Measurements from ENCODE around the gene ITGB4.

Gene ITGB4

DNA sequence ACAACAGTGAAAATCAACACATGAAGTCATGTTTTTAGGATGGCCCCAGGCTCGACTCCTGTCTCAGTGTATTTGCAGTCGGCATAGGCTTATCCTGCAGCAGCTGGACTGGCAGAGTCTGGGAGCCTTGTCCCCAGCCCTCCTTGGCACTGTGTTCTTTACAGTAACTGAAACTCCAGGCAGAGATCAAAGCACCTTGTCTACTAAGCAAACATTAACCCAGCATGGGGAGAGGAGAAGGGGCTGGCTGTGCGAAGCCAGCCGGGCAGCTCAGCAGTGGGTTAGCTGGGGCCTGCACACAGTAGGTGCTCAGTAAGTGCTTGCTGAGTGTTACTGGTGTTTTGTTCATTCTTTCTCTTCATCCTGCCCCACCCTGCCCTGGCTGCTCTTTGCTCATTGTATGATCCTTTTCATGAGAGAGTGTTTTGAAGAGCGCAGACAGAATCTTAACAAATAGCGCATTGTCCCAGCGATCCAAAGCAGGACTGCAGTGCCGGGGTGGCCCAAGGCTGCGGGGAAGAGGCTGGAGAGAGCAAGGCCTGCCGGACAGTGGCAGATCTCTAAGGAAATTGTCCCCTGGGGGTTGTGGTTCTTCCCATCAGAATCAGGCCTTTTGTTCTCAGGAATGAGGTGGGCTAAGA is 23.5 kb upstream of the ITGB4 start:
- DNase-seq (ENCODE audit: low read depth) = no peak

DNA sequence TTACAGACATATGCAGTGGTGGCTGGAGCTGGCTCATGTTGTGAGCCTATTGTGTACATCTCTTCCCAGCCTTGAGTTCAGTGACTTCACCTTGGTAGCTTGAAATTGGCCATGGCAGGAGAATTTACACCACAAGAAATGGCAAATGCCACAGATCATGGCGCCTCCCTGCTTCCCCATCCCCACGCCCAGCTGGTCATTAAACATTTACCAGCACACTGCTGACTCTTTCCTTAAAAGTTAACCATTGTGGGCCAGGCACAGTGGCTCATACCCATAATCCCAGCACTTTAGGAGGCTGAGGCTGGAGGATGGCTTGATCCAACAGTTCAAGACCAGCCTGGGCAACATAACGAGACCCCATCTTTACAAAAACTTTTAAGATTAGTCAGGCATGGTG is 22.6 kb upstream of the ITGB4 start:
- no peak for DNase-seq (ENCODE audit: low read depth)

DNA sequence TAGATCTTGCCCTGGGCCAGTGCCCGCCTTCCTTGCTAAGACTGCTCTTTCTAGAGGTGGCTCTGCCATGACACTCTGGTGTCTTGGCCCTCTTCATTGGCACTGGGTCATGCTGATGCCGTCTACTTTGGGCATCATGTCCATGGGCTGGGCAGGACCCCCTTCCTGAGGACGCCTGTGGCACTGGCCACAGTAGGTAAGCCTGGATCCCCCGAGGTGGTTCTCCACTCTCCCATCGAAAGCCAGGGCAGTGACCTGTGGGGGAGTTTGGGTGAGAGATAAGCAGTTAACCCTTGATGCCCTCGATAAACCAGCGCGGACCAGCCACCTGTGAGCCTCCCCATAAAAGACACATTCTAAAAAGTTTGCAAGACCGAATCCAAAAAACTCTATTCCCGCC is 20.0 kb upstream of the ITGB4 start:
- DNase-seq (ENCODE audit: low read depth) = no peak

DNA sequence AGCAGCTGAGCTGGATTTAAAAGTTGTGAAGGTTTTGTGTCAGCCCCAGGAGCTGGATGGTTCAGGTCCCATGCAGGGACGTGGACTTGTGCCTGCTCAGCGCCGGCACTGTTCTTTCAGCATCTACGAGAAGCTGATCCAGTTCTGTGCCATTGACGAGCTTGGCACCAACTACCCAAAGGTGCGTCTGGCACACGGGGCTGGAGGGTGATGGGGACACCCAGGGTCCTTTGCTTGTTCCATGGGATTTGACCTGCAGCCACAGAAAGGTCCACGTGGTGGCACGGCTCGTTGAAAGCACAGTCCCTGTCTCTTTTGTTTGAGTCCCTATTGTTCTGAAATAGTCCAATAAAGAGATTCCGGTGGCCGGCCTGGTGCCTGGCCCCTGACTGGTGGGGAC is 18.1 kb upstream of the ITGB4 start:
- DNase-seq (ENCODE audit: low read depth) = no peak

DNA sequence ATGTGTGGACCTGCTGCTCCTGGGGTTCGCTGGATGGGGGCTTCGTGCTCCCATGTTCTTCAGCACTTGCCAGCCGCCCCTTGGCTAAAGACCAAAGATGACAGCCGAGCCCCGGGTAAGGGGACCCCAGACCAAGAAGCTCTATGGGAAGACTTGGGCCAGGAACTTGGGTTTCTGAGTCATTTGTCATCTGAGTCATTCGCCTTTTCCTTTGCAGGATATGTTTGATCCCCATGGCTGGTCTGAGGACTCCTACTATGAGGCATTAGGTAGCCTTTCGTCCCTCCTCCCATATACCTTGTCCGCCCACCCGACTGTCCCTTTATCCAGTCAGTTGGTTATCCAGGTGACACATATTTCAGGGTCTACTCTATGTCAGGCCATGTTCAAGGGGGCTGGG is 17.7 kb upstream of the ITGB4 start:
- no peak for DNase-seq (ENCODE audit: low read depth)

DNA sequence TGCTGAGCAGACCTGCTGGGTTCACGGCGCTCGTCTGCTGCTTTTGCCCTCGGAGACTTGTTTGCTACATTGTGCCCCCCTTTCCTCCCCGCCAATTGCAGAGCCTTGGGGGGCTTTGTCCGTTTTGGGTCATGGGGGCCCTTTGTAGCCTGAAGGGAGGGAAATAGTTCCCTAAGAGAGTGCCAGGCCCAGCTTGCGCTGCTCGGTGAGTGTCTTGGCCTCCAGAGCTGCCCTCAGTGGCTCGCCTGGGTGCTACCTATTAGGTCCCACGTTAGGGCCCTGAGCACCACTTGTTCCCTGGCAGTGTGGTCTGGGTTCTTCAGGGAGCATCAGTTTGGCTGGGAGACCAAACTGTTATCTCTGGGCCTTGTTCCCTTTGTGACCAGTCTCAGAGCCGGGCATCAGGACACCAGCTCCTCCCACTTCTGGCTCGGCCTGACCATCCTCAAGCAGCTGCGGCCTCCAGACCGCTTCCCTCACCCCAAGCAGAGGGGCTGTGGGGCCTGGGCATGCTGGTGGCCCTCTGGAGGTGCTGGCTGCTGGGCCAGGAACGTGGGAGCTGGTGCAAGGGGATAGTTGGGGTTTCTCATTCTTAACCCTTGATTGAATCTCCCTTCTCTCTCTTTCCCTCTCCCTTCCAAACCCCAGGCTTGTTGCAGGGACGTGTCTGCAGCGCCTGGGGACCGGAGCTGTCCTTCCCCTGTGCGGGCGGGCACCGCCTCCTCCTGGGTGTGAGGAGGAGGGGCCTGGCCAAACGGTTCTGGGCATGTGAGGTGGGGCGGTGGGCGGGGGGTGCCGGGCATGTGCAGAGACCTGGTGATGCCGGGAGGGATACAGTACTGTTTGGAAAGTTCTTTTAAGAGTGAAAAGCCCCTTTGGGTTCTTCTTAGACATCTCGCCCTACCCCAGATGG is 16.0 kb upstream of the ITGB4 start:
- DNase-seq (ENCODE audit: low read depth) = no peak

DNA sequence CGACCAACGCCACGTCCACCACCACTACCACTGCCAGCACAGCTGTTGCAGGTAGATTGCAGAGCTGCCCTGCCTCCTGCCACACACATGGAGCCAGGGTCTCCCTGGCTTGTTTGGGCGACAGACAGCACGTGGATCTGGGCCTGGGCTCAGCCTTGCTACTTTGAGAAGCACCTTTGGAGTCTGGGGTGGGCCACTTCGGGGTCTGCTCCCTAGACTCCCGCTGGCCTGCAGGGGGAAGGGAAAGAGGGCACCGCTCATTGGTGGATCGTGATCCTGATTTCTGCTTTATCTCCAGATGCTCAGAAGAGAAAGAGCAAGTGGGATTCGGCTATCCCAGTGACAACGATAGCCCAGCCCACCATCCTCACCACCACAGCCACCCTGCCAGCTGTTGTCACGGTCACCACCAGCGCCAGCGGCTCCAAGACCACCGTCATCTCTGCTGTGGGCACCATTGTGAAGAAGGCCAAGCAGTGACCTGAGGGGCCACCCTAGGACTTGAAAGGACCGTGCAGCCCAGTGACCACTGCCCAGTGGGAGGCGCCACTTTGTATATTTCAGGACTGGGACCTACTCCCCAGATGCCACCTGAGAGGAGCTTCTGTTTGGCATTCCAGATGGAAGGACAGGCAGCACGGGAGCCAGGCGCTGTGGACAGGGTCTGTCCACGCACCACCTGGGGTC is 15.1 kb upstream of the ITGB4 start:
- DNase-seq (ENCODE audit: low read depth) = no peak

DNA sequence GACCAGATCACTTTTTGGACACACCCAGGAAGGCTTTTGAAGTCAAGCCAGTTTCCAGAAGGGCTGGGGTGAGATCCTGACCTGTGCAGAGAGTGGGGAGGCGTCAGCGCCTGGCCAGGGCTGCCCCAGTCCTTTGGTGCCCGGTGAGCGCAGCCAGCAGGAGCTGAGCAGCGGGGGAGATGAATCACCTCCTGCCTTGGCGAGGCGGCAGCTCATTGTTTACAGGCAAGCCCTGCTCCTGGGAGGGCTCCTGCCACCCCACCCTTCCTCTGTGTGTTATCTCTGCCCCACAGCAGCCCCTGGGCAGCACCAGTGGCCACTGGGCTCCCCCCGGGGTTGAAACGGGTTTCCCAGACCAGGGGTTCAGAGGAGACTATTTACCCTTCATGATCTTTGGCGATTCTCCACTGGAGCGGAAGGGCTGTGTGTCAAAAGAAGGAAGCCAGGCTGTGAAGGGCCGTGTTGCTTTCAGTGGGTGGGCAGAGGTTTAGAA is 14.1 kb upstream of the ITGB4 start:
- no peak for DNase-seq (ENCODE audit: low read depth)

DNA sequence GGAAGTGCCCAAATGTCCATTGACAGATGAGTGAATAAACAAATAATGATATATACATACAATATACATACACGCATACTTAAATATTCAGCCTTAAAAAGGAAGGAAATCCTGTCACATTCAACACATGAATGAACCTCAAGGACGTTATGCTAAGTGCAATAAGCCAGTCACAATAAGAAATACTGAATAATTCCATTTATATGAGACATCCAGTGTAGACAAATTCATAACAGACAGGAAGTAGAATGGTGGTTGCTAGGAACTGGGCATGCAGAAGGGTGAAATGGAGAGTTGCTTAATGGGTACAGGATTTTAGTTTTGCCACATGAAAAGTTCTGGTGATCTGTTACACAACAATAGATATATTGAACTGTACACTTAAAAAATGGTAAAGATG is 8.8 kb upstream of the ITGB4 start:
- DNase-seq (ENCODE audit: low read depth) = no peak

DNA sequence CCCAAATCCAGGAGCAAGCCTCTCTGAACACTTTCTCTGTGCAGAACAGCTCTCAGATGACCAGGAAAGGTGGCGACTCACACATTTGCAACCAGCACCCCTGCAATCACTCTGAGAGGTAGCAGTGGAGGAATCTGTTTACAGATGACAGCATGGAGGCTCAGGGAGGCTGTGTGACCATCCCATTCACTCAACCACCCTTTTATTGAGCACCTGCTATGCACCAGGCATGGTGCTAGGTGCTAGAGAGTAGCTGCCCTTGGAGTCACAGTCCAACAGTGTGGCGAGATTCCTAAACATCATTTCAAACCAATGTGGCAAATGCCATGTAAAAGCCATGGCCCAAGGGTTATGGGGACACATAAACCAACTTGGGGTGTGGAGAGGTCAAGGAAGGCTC is 1.5 kb upstream of the ITGB4 start:
- DNase-seq (ENCODE audit: low read depth) = no peak

DNA sequence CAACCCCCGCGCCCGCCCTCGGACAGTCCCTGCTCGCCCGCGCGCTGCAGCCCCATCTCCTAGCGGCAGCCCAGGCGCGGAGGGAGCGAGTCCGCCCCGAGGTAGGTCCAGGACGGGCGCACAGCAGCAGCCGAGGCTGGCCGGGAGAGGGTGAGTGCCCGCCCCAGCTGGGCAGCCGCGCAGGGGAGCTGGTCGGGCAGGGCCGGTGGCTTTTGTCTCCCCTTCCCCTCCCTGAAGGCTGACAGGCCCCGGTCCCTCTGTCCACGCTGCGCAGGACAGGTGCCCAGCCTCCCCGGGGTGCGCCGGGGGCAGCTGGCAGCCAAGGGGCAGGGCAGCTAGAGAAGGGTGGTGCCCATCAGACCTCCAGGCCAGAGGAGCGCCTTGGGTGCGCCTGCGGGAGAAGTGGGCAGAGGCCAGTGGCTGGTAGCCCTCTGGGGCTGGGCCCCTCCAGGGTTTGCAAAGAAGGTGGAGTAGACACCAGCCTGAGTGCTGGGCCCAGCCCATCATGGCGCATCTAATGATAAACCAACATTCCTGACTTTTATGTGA is 278 bp downstream of the ITGB4 start:
- no peak for DNase-seq (ENCODE audit: low read depth)

DNA sequence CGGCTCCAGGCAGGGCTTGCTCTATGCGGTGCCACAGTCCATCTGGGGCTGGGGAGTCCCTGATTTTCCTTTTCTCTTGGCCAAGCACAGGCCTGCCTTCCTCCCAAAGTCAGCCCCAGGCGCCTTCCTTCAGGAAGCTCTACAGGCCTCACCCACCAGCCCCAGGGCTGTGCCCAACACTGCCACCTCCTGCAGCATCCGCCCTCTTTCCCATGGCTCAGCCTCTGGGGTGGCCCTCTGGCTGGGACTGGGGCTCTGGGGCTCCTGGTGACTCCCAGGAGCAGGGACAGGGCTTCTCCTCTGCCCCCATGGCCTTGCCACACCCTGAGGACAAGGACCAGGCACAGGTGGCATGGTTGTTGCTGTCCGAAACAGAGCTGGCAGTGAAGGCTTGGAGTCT is 817 bp downstream of the ITGB4 start:
- DNase-seq (ENCODE audit: low read depth) = no peak

DNA sequence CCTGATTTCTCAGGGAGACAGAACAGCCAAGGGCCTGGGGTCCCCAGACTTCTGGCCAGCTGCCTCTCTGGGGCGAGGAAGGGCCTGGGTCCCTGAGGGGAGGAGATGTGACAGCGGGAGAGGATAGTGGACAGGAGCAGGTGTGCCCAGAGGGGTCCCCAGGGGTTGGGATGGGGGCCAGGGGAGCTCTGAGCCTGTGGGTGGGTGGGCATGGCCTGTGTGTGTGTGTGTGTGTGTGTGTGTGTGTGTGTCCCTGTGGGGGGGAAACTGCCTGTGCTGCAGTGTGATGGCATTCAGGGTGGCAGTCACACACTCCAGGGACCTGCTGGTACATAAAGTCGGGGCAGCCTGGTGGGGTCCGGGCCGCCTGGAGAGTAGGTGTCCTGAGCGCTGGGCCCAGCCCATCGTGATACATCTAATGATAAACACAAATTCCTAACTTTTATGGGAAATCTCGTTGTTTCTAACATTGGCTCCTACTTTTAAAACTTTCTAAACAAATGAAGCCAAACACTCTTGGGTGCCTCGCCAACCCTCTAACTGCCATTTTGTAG is 1.4 kb downstream of the ITGB4 start:
- no peak for DNase-seq (ENCODE audit: low read depth)

DNA sequence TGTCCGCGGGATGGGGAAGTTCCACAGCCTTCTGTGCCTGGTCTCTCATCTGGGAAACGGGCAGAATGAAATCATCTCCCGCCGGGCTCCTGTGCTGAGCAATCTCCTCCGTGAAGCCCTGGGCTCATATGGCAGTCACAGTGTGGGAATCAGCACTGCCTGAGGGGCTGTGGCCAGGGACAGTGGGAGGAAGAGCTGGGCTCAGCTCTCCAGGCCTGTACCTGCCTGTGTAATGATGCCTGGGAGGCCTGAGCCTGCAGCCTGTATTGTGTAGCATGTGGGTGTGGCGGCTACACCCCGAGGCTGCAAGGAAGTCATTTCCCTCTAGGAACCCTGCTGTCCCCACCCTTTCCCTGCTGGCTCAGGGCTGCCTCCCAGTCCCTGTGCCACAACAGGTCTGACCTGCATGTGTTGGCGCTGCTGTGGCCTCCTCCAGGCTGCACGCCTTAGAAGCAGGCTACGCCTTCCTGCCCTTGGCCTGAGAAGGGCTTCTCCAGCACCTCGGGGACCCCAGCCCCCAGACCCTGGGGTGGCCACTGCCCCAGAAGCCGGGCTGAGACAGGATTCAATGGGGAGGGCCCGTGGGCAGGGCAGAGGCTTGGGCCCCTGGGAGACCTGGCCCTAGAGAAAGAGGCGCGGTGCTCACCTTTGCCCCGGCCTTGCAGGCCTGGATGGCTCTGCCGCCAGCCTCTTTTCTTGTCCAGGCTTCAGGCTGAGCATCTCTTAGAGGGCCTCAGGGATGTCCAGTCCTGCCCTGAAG is 2.1 kb downstream of the ITGB4 start:
- DNase-seq (ENCODE audit: low read depth) = no peak

DNA sequence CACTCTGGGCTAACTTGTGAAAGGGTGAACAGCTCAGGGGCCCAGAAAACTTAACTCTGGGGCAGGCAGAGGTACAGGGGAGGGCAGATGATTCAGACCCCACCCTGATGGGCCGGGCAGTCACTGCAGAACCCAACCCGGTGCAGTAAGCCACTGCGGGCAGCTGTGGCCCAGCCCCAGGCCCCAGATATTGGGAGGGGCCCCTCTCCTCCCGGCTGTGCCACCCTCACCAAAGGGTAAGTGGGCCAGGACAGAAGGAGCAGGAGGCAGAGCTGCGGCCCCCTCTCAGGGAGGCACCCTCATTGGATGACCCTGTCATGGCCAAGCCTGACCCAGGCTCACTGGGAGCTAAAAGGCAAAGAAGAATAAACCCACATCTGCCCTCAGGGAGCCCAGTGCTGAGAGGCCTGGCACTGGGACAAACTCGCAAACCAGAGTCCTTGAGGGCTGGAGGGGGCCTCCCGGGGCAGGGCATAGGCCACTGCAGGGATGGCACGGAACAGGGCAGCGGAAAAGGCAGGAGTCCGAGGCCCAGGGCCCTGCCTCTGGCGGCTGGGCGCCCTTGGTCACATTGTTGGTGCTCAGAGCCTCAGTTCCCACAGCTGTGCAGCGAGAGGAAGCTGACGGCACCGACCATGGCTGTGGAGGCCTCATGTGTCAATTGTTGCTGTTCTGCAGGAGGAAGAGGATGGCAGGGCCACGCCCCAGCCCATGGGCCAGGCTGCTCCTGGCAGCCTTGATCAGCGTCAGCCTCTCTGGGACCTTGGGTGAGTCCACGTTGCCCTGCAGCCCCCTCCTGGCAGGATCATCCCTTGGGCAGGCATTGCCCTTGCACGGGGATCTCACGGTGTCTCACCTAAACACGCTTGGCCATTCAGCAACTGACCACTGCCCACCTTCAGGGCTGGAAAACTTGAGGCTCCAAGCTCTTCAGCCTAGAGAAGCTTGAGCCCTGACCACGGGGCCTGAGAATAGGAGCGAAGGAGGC is 3.1 kb downstream of the ITGB4 start:
- DNase-seq (ENCODE audit: low read depth) = no peak

DNA sequence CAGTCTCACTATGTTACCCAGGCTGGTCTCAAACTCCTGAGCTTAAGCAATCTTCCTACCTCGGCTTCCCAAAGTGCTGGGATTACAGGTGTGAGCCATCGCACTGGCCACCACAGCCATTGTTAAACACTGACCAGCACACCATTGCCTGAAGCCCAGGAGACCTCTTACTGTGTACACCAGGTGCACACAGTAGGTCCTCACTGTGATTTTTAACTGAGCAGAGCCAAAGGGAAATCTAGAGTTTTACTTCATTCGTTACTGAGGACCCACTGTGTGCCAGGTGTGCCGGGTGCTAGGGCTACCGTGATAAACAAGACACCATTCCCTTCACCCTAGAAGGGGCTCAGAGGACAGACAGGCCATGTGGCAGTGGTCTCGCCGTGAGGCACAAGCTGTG is 4.2 kb downstream of the ITGB4 start:
- no peak for DNase-seq (ENCODE audit: low read depth)

DNA sequence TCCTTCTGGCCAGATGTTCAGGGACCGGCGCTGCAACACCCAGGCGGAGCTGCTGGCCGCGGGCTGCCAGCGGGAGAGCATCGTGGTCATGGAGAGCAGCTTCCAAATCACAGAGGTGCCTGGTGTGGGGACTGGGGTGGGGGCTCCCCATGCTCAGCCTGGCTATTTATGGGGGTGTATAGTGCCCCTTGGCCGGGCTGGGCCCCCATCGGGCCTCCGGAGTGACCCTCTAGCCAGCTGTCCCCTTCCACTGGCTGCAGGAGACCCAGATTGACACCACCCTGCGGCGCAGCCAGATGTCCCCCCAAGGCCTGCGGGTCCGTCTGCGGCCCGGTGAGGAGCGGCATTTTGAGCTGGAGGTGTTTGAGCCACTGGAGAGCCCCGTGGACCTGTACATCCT is 6.1 kb downstream of the ITGB4 start:
- no peak for DNase-seq (ENCODE audit: low read depth)

DNA sequence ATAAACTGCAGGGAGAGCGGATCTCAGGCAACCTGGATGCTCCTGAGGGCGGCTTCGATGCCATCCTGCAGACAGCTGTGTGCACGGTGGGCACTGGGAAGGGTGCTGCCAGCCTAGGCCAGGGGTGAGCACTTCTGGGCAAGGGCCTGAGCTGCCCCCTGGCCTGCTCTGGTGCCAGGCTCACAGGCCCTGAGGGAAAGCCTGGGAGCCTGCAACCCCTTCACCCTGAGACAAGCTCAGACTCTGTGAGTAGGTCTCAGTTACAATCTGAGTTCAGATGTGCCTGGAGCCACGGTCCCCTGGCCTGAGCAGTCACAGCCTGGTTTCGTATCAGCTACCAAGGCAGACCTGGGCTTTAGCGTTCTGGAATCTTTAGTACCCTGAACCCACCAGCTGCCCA is 8.1 kb downstream of the ITGB4 start:
- no peak for DNase-seq (ENCODE audit: low read depth)

DNA sequence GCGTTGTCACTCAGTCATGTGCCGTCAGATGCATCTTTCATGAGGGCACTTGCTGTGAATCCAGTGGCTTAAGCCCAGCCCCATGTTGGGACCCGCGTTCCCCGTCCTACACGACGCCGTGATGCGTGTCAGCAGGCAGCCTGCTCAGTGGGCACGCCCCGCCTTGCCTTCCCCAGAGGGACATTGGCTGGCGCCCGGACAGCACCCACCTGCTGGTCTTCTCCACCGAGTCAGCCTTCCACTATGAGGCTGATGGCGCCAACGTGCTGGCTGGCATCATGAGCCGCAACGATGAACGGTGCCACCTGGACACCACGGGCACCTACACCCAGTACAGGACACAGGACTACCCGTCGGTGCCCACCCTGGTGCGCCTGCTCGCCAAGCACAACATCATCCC is 8.8 kb downstream of the ITGB4 start:
- no peak for DNase-seq (ENCODE audit: low read depth)

DNA sequence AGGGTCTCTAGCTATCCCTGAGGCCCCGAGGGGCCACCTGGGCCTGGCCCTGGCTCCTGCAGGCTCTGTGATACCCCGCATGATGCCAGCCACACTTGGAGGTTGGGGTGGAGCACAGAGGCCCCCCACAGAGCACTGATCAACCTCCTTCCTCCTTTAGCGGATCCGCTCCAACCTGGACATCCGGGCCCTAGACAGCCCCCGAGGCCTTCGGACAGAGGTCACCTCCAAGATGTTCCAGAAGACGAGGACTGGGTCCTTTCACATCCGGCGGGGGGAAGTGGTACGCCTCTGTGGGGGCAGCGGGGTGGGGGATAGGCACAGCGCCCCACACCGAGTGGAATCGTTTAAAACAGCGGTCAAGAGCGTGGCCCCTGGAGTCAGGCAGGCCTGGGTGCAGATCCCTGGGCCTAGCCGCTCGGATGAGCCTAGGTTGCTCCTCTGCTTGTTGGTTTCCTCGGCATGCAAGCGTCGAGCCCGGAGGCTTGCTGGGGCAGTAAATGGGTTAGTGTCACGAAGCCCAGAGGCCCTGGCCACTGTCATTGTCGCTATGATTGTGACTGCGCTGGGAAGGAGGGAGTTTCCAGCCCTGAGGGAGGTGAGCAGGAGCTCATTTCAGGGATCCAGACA is 9.9 kb downstream of the ITGB4 start:
- DNase-seq (ENCODE audit: low read depth) = no peak

All from GM04504 (cell line).